CD4-positive, alpha-beta T cell (primary cell): ENCODE measurements around the gene TFEB. TPM values are rescaled to one million over a fixed set of nuclear protein-coding genes. Genes with fewer than 3 reads are reported as not detected.

Experiments
- ATAC-seq: fragments of 200-7000 bp; cut with Tn5 transposase; one replicate; pipeline ENCODE4 v1.10.0; 2022; ENCODE audit warnings: mild to moderate bottlenecking; ENCODE audit not compliant: poor library complexity
- CTCF ChIA-PET: fragments of 350-600 bp; sonication (Branson Sonifier 250); formaldehyde crosslinking; loops from one replicate; lab custom pipeline; 2021; ENCODE audit warnings: antibody characterized with exemption, inconsistent platforms; lab: Charles Lee
- POLR2A ChIA-PET: fragments of 350-600 bp; sonication (Branson Sonifier 250); formaldehyde crosslinking; loops from one replicate; lab custom pipeline; 2021; ENCODE audit warnings: antibody characterized with exemption, inconsistent platforms; lab: Charles Lee
- DNase-seq, 14 experiments: peaks; one replicate each; pipeline ENCODE4 v3.0.0-alpha.2; 2013 to 2020; ENCODE audit warnings: mixed read lengths in 2 of 14
- H3K27ac ChIP-seq, 2 donors: one replicate each; pipeline versions ENCODE4 v1.5.1 to v1.7.0; 2013; ENCODE audit warnings: low read length in 2 of 2, low read depth in 1 of 2, mild to moderate bottlenecking in 1 of 2
- H3K27me3 ChIP-seq, 2 experiments: 1 replicate in 1 of 2; 2 replicates in 1 of 2; pipeline versions ENCODE4 v1.6.1 to v1.7.0; 2013; ENCODE audit warnings: low read length in 2 of 2, control low read depth in 1 of 2, mild to moderate bottlenecking in 1 of 2, moderate library complexity in 1 of 2; ENCODE audit not compliant: insufficient read depth in 2 of 2, control insufficient read depth in 1 of 2
- H3K36me3 ChIP-seq: one replicate; pipeline ENCODE4 v1.6.1; 2013; ENCODE audit warnings: low read length, control low read depth; ENCODE audit not compliant: insufficient read depth
- H3K4me1 ChIP-seq: one replicate; pipeline ENCODE4 v1.6.1; 2013; ENCODE audit warnings: low read length, control low read depth; ENCODE audit not compliant: insufficient read depth
- H3K4me3 ChIP-seq: one replicate; pipeline ENCODE4 v1.5.1; 2013; ENCODE audit warnings: mild to moderate bottlenecking, low read length, moderate library complexity
- H3K9me3 ChIP-seq, 2 experiments: 1 replicate in 1 of 2; 2 replicates in 1 of 2; pipeline versions ENCODE4 v1.6.1 to v1.7.0; 2013; ENCODE audit warnings: low read length in 2 of 2, mild to moderate bottlenecking in 2 of 2, control low read depth in 1 of 2, moderate library complexity in 1 of 2; ENCODE audit not compliant: control insufficient read depth in 1 of 2, insufficient read depth in 1 of 2
- H3K27ac Mint-ChIP-seq: one replicate; pipeline ENCODE4 v1.8.0; 2020; ENCODE audit warnings: mixed read lengths
- H3K27me3 Mint-ChIP-seq: one replicate; pipeline ENCODE4 v1.8.0; 2021; ENCODE audit warnings: mixed read lengths
- H3K36me3 Mint-ChIP-seq: one replicate; pipeline ENCODE4 v1.8.0; 2021; ENCODE audit warnings: low read depth, mixed read lengths
- H3K4me1 Mint-ChIP-seq: one replicate; pipeline ENCODE4 v1.8.0; 2021; ENCODE audit warnings: low read depth, mixed read lengths
- H3K4me3 Mint-ChIP-seq: one replicate; pipeline ENCODE4 v1.8.0; 2020; ENCODE audit warnings: mild to moderate bottlenecking, mixed read lengths
- H3K9me3 Mint-ChIP-seq: one replicate; pipeline ENCODE4 v1.8.0; 2020; ENCODE audit warnings: mixed read lengths
- CTCF ChIP-seq: fragments of 200-600 bp; IDR thresholded peaks from one replicate; pipeline ENCODE4 v1.8.0; 2022; ENCODE audit warnings: antibody characterized with exemption, mild to moderate bottlenecking
- intact Hi-C, 2 experiments: fragments of 100-400 bp; cut with DNase I in 1 of 2; cut with micrococcal nuclease in 1 of 2; formaldehyde crosslinking; loops; one replicate each; pipeline versions ENCODE4 v1.15.1 to v1.9.0; 2023 to 2025; cut with DNase I, micrococcal nuclease
- total RNA-seq, 174 experiments: library from RNA in 2 of 174; stranded (reverse) in 2 of 174; gene quantifications; one replicate each; pipeline ENCODE4 v1.2.3 and lab custom pipeline; 2021 to 2026

Gene TFEB
- total RNA-seq, 2 experiments from 2014 or later: 23.8 to 24.1 TPM

GRCh38 chr6:41654698-41655151 is 80.7 kb downstream of the TFEB start:
- POLR2A ChIA-PET: no interaction called here
- H3K27me3 Mint-ChIP-seq: peaks cover 29% of the 10 kb centered on the region
- no peaks in the 10 kb centered on the region for H3K9me3 Mint-ChIP-seq
- H3K36me3 Mint-ChIP-seq: no peaks in the 10 kb centered on the region
- Histone ChIP-seq H3K36me3 (no peaks in the 10 kb centered on the region), H3K9me3 (peaks cover 0 to 3% of the 10 kb centered on the region in 2 experiments), H3K4me3 (no peak overlapping the region), H3K4me1 (no peaks in the 10 kb centered on the region), H3K27ac (no peak overlapping the region), H3K27me3 (peaks cover under 1 to 6% of the 10 kb centered on the region in 2 experiments)
- no peak for TF ChIP-seq CTCF
- H3K4me3 Mint-ChIP-seq: no peak overlapping the region
- H3K4me1 Mint-ChIP-seq: no peaks in the 10 kb centered on the region
- CTCF ChIA-PET: no interaction called here
- ATAC-seq (no peak), DNase-seq (no peak)
- no peak overlapping the region for H3K27ac Mint-ChIP-seq
- intact Hi-C loops: no loop called here

GRCh38 chr6:41654151-41654697 is 81.2 kb downstream of the TFEB start:
- Histone ChIP-seq H3K4me3 (no peak overlapping the region), H3K36me3 (no peaks in the 10 kb centered on the region), H3K4me1 (no peaks in the 10 kb centered on the region), H3K9me3 (peaks cover 0 to 3% of the 10 kb centered on the region in 2 experiments), H3K27me3 (peaks cover 0 to 6% of the 10 kb centered on the region in 2 experiments), H3K27ac (no peak overlapping the region)
- Mint-ChIP-seq H3K36me3 (no peaks in the 10 kb centered on the region), H3K9me3 (no peaks in the 10 kb centered on the region), H3K4me1 (no peaks in the 10 kb centered on the region), H3K4me3 (no peak overlapping the region), H3K27me3 (peaks cover 29% of the 10 kb centered on the region), H3K27ac (no peak overlapping the region)
- TF ChIP-seq CTCF: no peak
- ATAC-seq (no peak), DNase-seq (no peak)
- ChIA-PET CTCF (no interaction called here), POLR2A (no interaction called here)
- intact Hi-C loops: no loop called here

- Histone ChIP-seq H3K9me3 (peaks cover 0 to 3% of the 10 kb centered on the region in 2 experiments), H3K4me1 (no peaks in the 10 kb centered on the region), H3K4me3 (no peak overlapping the region), H3K36me3 (no peaks in the 10 kb centered on the region), H3K27me3 (peaks cover 0 to 6% of the 10 kb centered on the region in 2 experiments), H3K27ac (no peak overlapping the region)
- Mint-ChIP-seq H3K4me1 (no peaks in the 10 kb centered on the region), H3K27me3 (peaks cover 25% of the 10 kb centered on the region), H3K4me3 (no peak overlapping the region), H3K9me3 (no peaks in the 10 kb centered on the region), H3K27ac (no peak overlapping the region), H3K36me3 (no peaks in the 10 kb centered on the region)
- intact Hi-C loops: no loop called here
- no peak for ATAC-seq
- CTCF ChIA-PET: no interaction called here
- TF ChIP-seq CTCF: no peak
- DNase-seq: no peak
- POLR2A ChIA-PET: no interaction called here
These were observed 81.7 kb downstream of the TFEB start for GRCh38 chr6:41653691-41654090.
